Prostate gland (tissue), 2 donors: ENCODE results near the gene AKAP13. TPM values are rescaled to one million over a fixed set of nuclear protein-coding genes. Genes with fewer than 3 reads are reported as not detected.
"Not testable (repeated sequence)": the region's sequence is repeated elsewhere in the genome, so short reads cannot be mapped to it uniquely, and the experiment has no call there.

Experiments
- DNase-seq: peaks from one replicate; pipeline ENCODE4 v3.0.0-alpha.2; 2019; ENCODE audit warnings: low spot score
- H3K27ac ChIP-seq, 2 donors: fragments of 200-600 bp; sonication (generic); 2 replicates each; pipeline ENCODE4 v1.5.1; 2017 to 2019
- H3K27me3 ChIP-seq: fragments of 200-600 bp; sonication (generic); replicated peaks from 2 replicates; pipeline ENCODE4 v1.5.1; 2019; ENCODE audit not compliant: insufficient read depth
- H3K36me3 ChIP-seq, 2 donors: fragments of 200-600 bp; sonication (generic); 1 replicate in 1 of 2; 2 replicates in 1 of 2; pipeline versions ENCODE4 v1.5.1 to v1.8.1; 2017 to 2019
- H3K4me1 ChIP-seq: fragments of 200-600 bp; sonication (generic); replicated peaks from 2 replicates; pipeline ENCODE4 v1.5.1; 2019
- H3K4me3 ChIP-seq, 2 donors: fragments of 200-600 bp; sonication (generic); 2 replicates each; pipeline ENCODE4 v1.5.1; 2017 to 2019
- H3K9me3 ChIP-seq: fragments of 200-600 bp; sonication (generic); 2 replicates; pipeline ENCODE4 v1.5.1; 2017
- POLR2A ChIP-seq: fragments of 450-650 bp; IDR thresholded peaks from one replicate; pipeline ENCODE4 v1.6.1; 2016; ENCODE audit warnings: antibody characterized with exemption, mild to moderate bottlenecking
- POLR2AphosphoS5 ChIP-seq: sonication (generic); formaldehyde crosslinking; IDR thresholded peaks from one replicate; pipeline ENCODE4 v1.6.1; 2017; ENCODE audit warnings: antibody characterized with exemption
- WGBS: methylation state at CpG from one replicate; pipeline ENCODE4 v1.1.5; 2018; 5-methylcytosine and 5-hydroxymethylcytosine counted together
- intact Hi-C: fragments of 100-400 bp; cut with DNase I; formaldehyde crosslinking; loops from one replicate; pipeline ENCODE4 v1.14.2; 2022
- total RNA-seq, 2 donors: library from RNA; depleted of rRNA; stranded (reverse); fragments of >200 nt; gene quantifications; one replicate each; pipeline ENCODE4 v1.1.0, GENCODE V29; 2016
- TF ChIP-seq, protein P1 (sequence below), 4 experiments: fragments of 200-600 bp in 2 of 4; fragments of 450-650 bp in 2 of 4; sonication (generic) in 2 of 4; IDR thresholded peaks; 1 replicate in 3 of 4; 2 replicates in 1 of 4; pipeline ENCODE4 v1.5.1; 2016 to 2019; ENCODE audit warnings: antibody characterized with exemption in 4 of 4, mild to moderate bottlenecking in 2 of 4, moderate library complexity in 2 of 4

The AKAP13 gene
- total RNA-seq, 2 donors from 2014 or later: 102 to 195 TPM

DNA sequence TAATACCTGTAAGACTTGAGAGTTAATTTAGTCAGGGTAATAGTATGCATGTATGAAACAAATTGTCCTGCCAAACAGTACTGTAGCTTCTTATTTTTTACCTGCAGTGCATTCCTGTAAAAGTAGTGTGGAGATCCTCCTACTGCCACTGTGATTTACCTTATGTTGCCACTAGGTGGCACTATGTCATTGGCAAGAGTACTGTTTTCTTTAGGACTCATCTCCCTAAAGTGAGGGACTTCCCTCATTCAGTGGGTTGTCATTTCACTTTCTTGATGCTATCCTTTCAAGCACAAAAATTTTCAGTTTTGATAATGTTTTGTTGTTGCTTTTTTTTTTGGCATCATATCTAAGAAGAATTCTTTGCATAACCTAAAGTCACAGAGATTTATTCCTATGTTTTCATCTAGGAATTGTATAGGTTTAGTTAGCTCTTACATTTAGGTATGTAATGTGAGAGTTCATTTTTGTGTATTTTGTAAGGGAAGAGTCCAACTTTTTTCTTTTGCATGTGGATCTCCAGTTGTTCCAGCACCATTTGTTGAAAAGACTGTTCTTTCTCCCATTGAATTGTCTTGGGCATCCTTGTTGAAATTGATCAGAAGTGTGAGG lies 105.7 kb downstream of the AKAP13 start:
- no peaks in the 10 kb centered on the region for H3K9me3 ChIP-seq
- TF ChIP-seq, protein P1, sequence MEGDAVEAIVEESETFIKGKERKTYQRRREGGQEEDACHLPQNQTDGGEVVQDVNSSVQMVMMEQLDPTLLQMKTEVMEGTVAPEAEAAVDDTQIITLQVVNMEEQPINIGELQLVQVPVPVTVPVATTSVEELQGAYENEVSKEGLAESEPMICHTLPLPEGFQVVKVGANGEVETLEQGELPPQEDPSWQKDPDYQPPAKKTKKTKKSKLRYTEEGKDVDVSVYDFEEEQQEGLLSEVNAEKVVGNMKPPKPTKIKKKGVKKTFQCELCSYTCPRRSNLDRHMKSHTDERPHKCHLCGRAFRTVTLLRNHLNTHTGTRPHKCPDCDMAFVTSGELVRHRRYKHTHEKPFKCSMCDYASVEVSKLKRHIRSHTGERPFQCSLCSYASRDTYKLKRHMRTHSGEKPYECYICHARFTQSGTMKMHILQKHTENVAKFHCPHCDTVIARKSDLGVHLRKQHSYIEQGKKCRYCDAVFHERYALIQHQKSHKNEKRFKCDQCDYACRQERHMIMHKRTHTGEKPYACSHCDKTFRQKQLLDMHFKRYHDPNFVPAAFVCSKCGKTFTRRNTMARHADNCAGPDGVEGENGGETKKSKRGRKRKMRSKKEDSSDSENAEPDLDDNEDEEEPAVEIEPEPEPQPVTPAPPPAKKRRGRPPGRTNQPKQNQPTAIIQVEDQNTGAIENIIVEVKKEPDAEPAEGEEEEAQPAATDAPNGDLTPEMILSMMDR (IDR thresholded peaks at IDR 0.05): peak; percentile 54 to 79 (median 71)
- TF ChIP-seq POLR2A (no peak), POLR2AphosphoS5 (peak; percentile 62)
- no peaks in the 10 kb centered on the region for H3K36me3 ChIP-seq
- H3K4me3 ChIP-seq: no peak overlapping the region
- no peak overlapping the region for H3K27ac ChIP-seq
- DNase-seq: peak; percentile 82
- H3K27me3 ChIP-seq: no peaks in the 10 kb centered on the region
- peaks cover 2% of the 10 kb centered on the region for H3K4me1 ChIP-seq
- intact Hi-C loops: loop anchor here (5.0 to 10.0 kb wide), 3 partner anchors 96 to 349 kb away; no protein-coding TSS in a partner anchor

DNA sequence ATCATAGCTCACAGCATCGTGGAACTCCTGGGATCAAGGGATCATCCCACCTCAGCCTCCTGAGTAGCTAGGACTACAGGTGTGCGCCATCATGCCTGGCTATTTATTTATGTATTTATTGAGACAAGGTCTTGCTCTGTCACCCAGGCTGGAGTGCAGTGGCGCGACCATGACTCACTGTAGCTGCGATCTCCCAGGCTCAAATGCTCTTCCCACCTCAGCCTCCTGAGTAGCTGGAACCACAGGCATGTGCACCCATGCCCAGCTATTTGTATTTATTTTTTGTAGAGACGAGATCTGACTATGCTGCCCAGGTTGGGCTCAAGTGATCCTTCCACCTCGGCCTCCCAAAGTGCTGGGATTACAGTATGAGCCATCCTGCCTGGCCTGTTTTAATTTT lies 107.4 kb downstream of the AKAP13 start:
- not testable (repeated sequence) for H3K4me1 ChIP-seq

DNA sequence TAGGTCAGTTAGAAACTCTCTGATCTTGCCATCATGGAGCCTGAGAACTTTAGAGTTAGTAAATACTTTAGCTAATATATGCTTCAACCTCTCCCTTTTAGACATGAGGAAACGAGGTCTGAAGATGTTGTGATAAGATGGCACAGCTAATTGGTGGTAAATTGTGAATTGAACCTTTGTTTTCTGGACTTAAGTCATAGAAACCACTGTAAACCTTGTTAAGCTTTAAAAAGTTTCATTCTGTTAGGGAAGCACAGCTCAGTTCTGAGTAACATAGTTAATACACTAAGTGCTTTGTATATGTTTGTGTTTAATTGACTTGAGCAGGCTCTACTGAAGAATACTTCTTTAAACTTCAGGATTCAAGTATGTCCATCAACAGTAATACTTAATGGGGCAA lies 108.6 kb downstream of the AKAP13 start:
- DNase-seq: no peak
- intact Hi-C loops: loop anchor here (5.0 to 10.0 kb wide), 3 partner anchors 93 to 346 kb away; no protein-coding TSS in a partner anchor
- 14% methylated on average over 1 of the region's 1 CpG for WGBS
- H3K36me3 ChIP-seq: no peaks in the 10 kb centered on the region
- no peak for TF ChIP-seq POLR2A
- TF ChIP-seq POLR2AphosphoS5: no peak
- TF ChIP-seq, protein P1 (IDR thresholded peaks at IDR 0.05): no peak
- H3K9me3 ChIP-seq: no peaks in the 10 kb centered on the region
- H3K27me3 ChIP-seq: no peaks in the 10 kb centered on the region
- peaks cover 2% of the 10 kb centered on the region for H3K4me1 ChIP-seq
- H3K4me3 ChIP-seq: no peak overlapping the region
- no peak overlapping the region for H3K27ac ChIP-seq

More for the DNA sequence above, 107.4 kb downstream of the AKAP13 start:
- not testable (repeated sequence) for H3K27ac ChIP-seq, H3K36me3 ChIP-seq, H3K4me3 ChIP-seq, DNase-seq, H3K9me3 ChIP-seq, H3K27me3 ChIP-seq
- intact Hi-C loops: loop anchor here (5.0 to 10.0 kb wide), 3 partner anchors 95 to 347 kb away; no protein-coding TSS in a partner anchor
- 89% methylated on average over 7 of the region's 7 CpGs for WGBS

DNA sequence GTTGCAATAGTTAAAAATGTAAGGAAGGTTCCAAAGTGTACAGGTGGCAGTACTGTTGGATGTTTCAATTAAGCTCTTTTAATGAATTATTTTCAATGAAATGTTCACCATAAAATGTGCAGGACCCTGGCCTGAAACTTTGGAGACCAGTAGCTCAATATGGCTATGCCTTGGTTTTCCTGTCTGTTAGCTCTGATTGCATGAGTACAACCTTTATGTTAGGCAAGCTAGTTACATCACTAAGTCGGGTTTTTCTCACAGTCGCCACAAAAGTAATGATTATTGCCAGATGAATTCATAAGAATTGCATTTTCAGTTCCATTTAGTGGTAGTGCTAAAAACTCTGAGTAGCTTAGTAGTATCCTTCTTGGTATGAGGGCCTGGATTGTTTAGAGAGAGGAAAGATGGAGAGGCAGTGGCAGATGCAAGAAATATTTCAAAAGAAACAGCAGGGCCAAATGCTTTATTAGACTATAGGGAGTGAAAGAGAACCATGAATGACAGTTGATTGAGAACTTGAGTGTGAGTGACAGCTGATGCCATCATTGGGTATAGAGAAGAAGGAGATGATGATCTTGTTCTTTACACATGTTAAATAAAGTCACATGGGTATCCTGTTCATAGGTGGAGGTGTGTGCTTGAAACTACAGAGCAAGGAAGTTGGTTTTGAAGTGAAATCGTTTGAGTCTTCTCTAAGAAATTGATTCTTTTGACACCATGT lies 109.5 kb downstream of the AKAP13 start:
- H3K27ac ChIP-seq: no peak overlapping the region
- intact Hi-C loops: loop anchor here (5.0 to 10.0 kb wide), 4 partner anchors 92 to 345 kb away; no protein-coding TSS in a partner anchor
- TF ChIP-seq POLR2AphosphoS5: no peak
- TF ChIP-seq, protein P1 (IDR thresholded peaks at IDR 0.05): no peak

DNA sequence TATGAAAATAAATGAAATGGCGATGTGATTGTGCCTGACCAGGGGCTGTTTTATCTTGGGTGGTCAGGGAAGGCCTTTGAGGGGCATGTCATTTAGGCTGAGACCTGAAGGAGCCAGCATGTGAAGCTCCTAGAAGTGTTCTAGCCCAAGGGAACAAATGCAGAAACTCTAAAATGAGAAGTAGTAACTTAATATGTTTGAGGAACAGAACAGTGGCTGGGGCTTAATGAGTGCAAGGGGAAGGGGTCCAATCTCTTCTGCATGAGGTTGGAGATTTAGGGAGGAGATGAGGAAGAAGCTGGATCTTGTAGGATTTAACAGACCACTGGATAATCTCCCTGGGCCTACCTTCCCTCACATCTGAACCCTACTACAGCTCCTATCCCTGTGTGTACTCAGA lies 110.5 kb downstream of the AKAP13 start:
- Histone ChIP-seq H3K27ac (no peak overlapping the region), H3K4me3 (no peak overlapping the region), H3K9me3 (no peaks in the 10 kb centered on the region), H3K4me1 (no peaks in the 10 kb centered on the region), H3K36me3 (no peaks in the 10 kb centered on the region), H3K27me3 (no peaks in the 10 kb centered on the region)
- intact Hi-C loops: loop anchor here (5.0 kb wide), 1 partner anchor 231 kb away; no protein-coding TSS in a partner anchor
- 100% methylated on average over 1 of the region's 1 CpG for WGBS
- TF ChIP-seq POLR2A (no peak), POLR2AphosphoS5 (no peak)
- TF ChIP-seq, protein P1 (IDR thresholded peaks at IDR 0.05): no peak
- DNase-seq: no peak

More for the DNA sequence above, 109.5 kb downstream of the AKAP13 start:
- 75% methylated on average over 3 of the region's 3 CpGs for WGBS
- H3K27me3 ChIP-seq: no peaks in the 10 kb centered on the region
- H3K4me1 ChIP-seq: peaks cover under 1% of the 10 kb centered on the region
- H3K36me3 ChIP-seq: no peaks in the 10 kb centered on the region
- H3K9me3 ChIP-seq: no peaks in the 10 kb centered on the region
- DNase-seq: no peak
- no peak overlapping the region for H3K4me3 ChIP-seq
